HEK293 (cell line): ENCODE measurements around the gene TMEM234.

Experiments
- BCL11B ChIP-seq: fragments of 450-650 bp; formaldehyde crosslinking; IDR thresholded peaks from 2 replicates; pipeline ENCODE4 v1.5.1; 2016; ENCODE audit warnings: low read depth, missing biosample characterization, missing genetic modification characterization
- HOXA7 ChIP-seq: sonication (generic); formaldehyde crosslinking; IDR thresholded peaks from 2 replicates; pipeline ENCODE4 v1.8.1; 2022; ENCODE audit warnings: missing genetic modification reagents, borderline replicate concordance
- IKZF3 ChIP-seq: fragments of 450-650 bp; IDR thresholded peaks from 2 replicates; pipeline ENCODE4 v1.5.0; 2018; ENCODE audit warnings: missing biosample characterization, mild to moderate bottlenecking, missing genetic modification characterization, moderate library complexity
- INSM2 ChIP-seq: fragments of 450-650 bp; formaldehyde crosslinking; IDR thresholded peaks from 2 replicates; pipeline ENCODE4 v1.5.1; 2016; ENCODE audit warnings: missing biosample characterization, missing genetic modification characterization
- KLF10 ChIP-seq: fragments of 450-650 bp; IDR thresholded peaks from 2 replicates; pipeline ENCODE4 v1.5.1; 2018; ENCODE audit warnings: missing biosample characterization, mild to moderate bottlenecking, missing genetic modification characterization
- MEIS1 ChIP-seq: sonication (generic); formaldehyde crosslinking; IDR thresholded peaks from 2 replicates; pipeline ENCODE4 v1.8.1; 2022; ENCODE audit warnings: missing genetic modification reagents, mild to moderate bottlenecking, borderline replicate concordance
- OVOL3 ChIP-seq: fragments of 450-650 bp; formaldehyde crosslinking; IDR thresholded peaks from 2 replicates; pipeline ENCODE4 v1.5.1; 2016; ENCODE audit warnings: missing biosample characterization, missing genetic modification characterization
- PATZ1 ChIP-seq: fragments of 450-650 bp; formaldehyde crosslinking; IDR thresholded peaks from 2 replicates; pipeline ENCODE4 v1.5.1; 2016; ENCODE audit warnings: missing biosample characterization, missing genetic modification characterization
- PRDM2 ChIP-seq: fragments of 450-650 bp; formaldehyde crosslinking; IDR thresholded peaks from 2 replicates; pipeline ENCODE4 v1.5.1; 2016; ENCODE audit warnings: missing biosample characterization, missing genetic modification characterization, borderline replicate concordance
- SETDB1 ChIP-seq: IDR thresholded peaks from one replicate; pipeline ENCODE4 v1.6.1; 2017; ENCODE audit warnings: mild to moderate bottlenecking, low read length, moderate library complexity, mixed read lengths; ENCODE audit not compliant: insufficient read length
- SP3 ChIP-seq: fragments of 450-650 bp; formaldehyde crosslinking; IDR thresholded peaks from 2 replicates; pipeline ENCODE4 v1.5.1; 2016; ENCODE audit warnings: missing biosample characterization, missing genetic modification characterization
- YY2 ChIP-seq: fragments of 450-650 bp; formaldehyde crosslinking; IDR thresholded peaks from 2 replicates; pipeline ENCODE4 v1.5.1; 2016; ENCODE audit warnings: missing biosample characterization, missing genetic modification characterization
- ZBTB21 ChIP-seq: fragments of 450-650 bp; formaldehyde crosslinking; IDR thresholded peaks from 2 replicates; pipeline ENCODE4 v1.5.1; 2017; ENCODE audit warnings: missing biosample characterization, missing genetic modification characterization
- ZBTB26 ChIP-seq: fragments of 450-650 bp; formaldehyde crosslinking; optimal IDR thresholded peaks from 2 replicates; pipeline ENCODE3; 2016; ENCODE audit warnings: missing biosample characterization, mild to moderate bottlenecking, missing genetic modification characterization
- ZFP37 ChIP-seq: fragments of 450-650 bp; formaldehyde crosslinking; IDR thresholded peaks from 2 replicates; pipeline ENCODE4 v1.5.1; 2016; ENCODE audit warnings: missing biosample characterization, missing genetic modification characterization
- ZIC2 ChIP-seq: fragments of 450-650 bp; formaldehyde crosslinking; IDR thresholded peaks from 2 replicates; pipeline ENCODE4 v1.5.1; 2016; ENCODE audit warnings: missing biosample characterization, missing genetic modification characterization
- ZNF239 ChIP-seq: fragments of 450-650 bp; formaldehyde crosslinking; IDR thresholded peaks from 2 replicates; pipeline ENCODE4 v1.5.1; 2016; ENCODE audit warnings: missing biosample characterization, missing genetic modification characterization
- ZNF350 ChIP-seq: fragments of 450-650 bp; formaldehyde crosslinking; IDR thresholded peaks from 2 replicates; pipeline ENCODE4 v1.5.0; 2017; ENCODE audit warnings: missing biosample characterization, mild to moderate bottlenecking, missing genetic modification characterization
- ZNF404 ChIP-seq: fragments of 450-650 bp; formaldehyde crosslinking; IDR thresholded peaks from 2 replicates; pipeline ENCODE4 v1.5.1; 2017; ENCODE audit warnings: missing biosample characterization, missing genetic modification characterization
- ZNF433 ChIP-seq: fragments of 450-650 bp; formaldehyde crosslinking; IDR thresholded peaks from 2 replicates; pipeline ENCODE4 v1.5.1; 2016; ENCODE audit warnings: missing biosample characterization, missing genetic modification characterization, low read depth
- ZNF549 ChIP-seq: fragments of 450-650 bp; IDR thresholded peaks from 2 replicates; pipeline ENCODE4 v1.5.1; 2018; ENCODE audit warnings: missing biosample characterization, missing genetic modification characterization, mild to moderate bottlenecking, inconsistent platforms, moderate library complexity
- ZNF558 ChIP-seq: fragments of 450-650 bp; formaldehyde crosslinking; IDR thresholded peaks from 2 replicates; pipeline ENCODE4 v1.5.1; 2016; ENCODE audit warnings: missing biosample characterization, missing genetic modification characterization
- ZNF623 ChIP-seq: fragments of 450-650 bp; formaldehyde crosslinking; IDR thresholded peaks from 2 replicates; pipeline ENCODE4 v1.5.1; 2016; ENCODE audit warnings: missing biosample characterization, missing genetic modification characterization
- ZNF624 ChIP-seq: fragments of 450-650 bp; formaldehyde crosslinking; IDR thresholded peaks from 2 replicates; pipeline ENCODE4 v1.5.1; 2017; ENCODE audit warnings: missing biosample characterization, missing genetic modification characterization
- ZNF692 ChIP-seq: fragments of 450-650 bp; formaldehyde crosslinking; IDR thresholded peaks from 2 replicates; pipeline ENCODE4 v1.5.1; 2016; ENCODE audit warnings: missing biosample characterization, missing genetic modification characterization
- ZNF792 ChIP-seq: fragments of 450-650 bp; formaldehyde crosslinking; IDR thresholded peaks from 2 replicates; pipeline ENCODE4 v1.5.1; 2016; ENCODE audit warnings: missing biosample characterization, missing genetic modification characterization

TMEM234 gene

GRCh38 chr1:32205401-32206370 lies 16.5 kb downstream of the TMEM234 start, which contains the start of gene IQCC (continued):
- TF ChIP-seq ZNF558 (tag by site-specific recombination) = no peak
- TF ChIP-seq ZBTB21 = peak; percentile 51
- no peak for TF ChIP-seq HOXA7 (CRISPR knock-in tag)
- no peak for TF ChIP-seq ZNF792 (tag by site-specific recombination)
- TF ChIP-seq INSM2 (tag by site-specific recombination) = no peak; the same call in 1 of the 2 replicates
- TF ChIP-seq KLF10 (tag by site-specific recombination) = no peak
- no peak for TF ChIP-seq ZNF623 (tag by site-specific recombination)
- TF ChIP-seq ZBTB26 (tag by site-specific recombination) = peak; percentile 88
- no peak for TF ChIP-seq ZNF433 (tag by site-specific recombination)
- TF ChIP-seq BCL11B (tag by site-specific recombination) = no peak
- TF ChIP-seq PATZ1 (tag by site-specific recombination) = peak; percentile 96
- TF ChIP-seq ZNF624 (tag by site-specific recombination) = no peak
- TF ChIP-seq MEIS1 (CRISPR knock-in tag) = no peak
- peak; percentile 9; the same call in 1 of the 2 replicates for TF ChIP-seq SP3 (tag by site-specific recombination)
- TF ChIP-seq OVOL3 (tag by site-specific recombination) = no peak
- peak; percentile 71; the same call in 1 of the 2 replicates for TF ChIP-seq ZFP37 (tag by site-specific recombination)
- peak; percentile 92; the same call in 1 of the 2 replicates for TF ChIP-seq PRDM2 (tag by site-specific recombination)
- no peak for TF ChIP-seq ZNF549
- no peak for TF ChIP-seq IKZF3 (tag by site-specific recombination)
- no peak for TF ChIP-seq ZNF350 (tag by site-specific recombination)
- 0 out of 2 replicates have a peak, but pooled peaks have one; percentile 34 for TF ChIP-seq ZNF239 (tag by site-specific recombination)
- TF ChIP-seq SETDB1 = no peak
- TF ChIP-seq YY2 (tag by site-specific recombination) = no peak
- TF ChIP-seq ZNF404 (tag by site-specific recombination) = no peak
- peak; percentile 67 for TF ChIP-seq ZNF692 (tag by site-specific recombination)
- peak; percentile 30; the same call in 1 of the 2 replicates for TF ChIP-seq ZIC2
